ENCODE data around the gene ITGAD. TPM values are rescaled to one million over a fixed set of nuclear protein-coding genes. Genes with fewer than 3 reads are reported as not detected.
"Not testable (repeated sequence)": the region's sequence is repeated elsewhere in the genome, so short reads cannot be mapped to it uniquely, and the experiment has no call there.

ITGAD gene
- total RNA-seq, 1 donor from 2014 or later, result not detected

DNA sequence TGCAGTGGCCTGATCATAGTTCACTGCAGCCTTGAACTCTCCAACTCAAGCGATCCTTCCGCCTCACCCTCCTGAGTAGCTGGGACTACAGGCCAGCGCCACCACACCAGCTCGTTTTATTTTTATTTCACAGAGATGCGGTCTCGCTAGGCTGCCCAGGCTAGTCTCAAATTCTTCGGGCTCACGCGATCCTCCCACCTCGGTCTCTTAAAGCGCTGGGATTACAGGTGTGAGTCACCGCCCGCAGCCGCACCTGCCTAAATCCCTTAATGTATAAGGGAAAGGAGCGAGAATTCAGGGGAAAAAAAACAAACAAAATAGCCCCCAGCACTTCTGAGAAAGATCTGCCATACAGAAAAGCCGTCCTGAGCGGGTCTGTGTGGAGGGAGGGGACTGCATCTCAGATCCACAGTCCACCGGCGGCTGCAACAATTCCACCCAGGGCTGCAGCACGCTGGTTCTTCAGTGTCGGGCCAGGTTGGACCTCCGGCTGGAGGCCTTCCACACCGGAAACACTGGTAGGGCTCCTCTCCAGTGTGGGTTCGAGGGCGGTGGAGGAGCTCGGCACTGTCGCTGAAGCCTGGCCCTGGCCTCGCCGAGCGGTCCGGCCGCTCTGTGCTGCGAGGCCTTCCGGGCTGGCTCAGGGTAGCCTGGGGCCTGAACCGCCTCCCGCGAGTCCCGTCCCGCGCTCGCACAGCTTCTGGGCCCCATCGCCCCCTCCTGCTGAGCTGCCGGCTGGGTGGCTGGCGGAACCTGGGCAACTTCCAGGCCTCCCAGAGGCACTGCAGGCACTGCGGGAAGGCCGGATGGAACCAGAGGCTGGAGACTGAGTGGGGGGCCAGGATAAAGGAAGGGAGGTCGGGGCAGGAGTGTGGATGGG lies 42.4 kb downstream of the ITGAD start:
- no peak for DNase-seq (ENCODE audit: low spot score in 2 of 2, unreplicated experiment in 2 of 2)
- Mint-ChIP-seq H3K9me3 (no peaks in the 10 kb centered on the region), H3K4me3 (no peak overlapping the region), H3K27me3 (ENCODE audit: low read depth) (peaks cover 4% of the 10 kb centered on the region), H3K4me1 (no peaks in the 10 kb centered on the region), H3K36me3 (no peaks in the 10 kb centered on the region), H3K27ac (no peak overlapping the region)
- TF ChIP-seq CTCF (IDR thresholded peaks at IDR 0.05; ENCODE audit: unreplicated experiment), result no peak

GRCh38 chr16:31436221-31437045 lies 43.3 kb downstream of the ITGAD start:
- no peaks in the 10 kb centered on the region for H3K9me3 Mint-ChIP-seq
- H3K36me3 Mint-ChIP-seq, result no peaks in the 10 kb centered on the region
- no peak for DNase-seq (ENCODE audit: low spot score in 2 of 2, unreplicated experiment in 2 of 2)
- no peak overlapping the region for H3K27ac Mint-ChIP-seq
- no peak for TF ChIP-seq CTCF (IDR thresholded peaks at IDR 0.05; ENCODE audit: unreplicated experiment)
- no peaks in the 10 kb centered on the region for H3K4me1 Mint-ChIP-seq
- no peaks in the 10 kb centered on the region for H3K27me3 Mint-ChIP-seq (ENCODE audit: low read depth)
- H3K4me3 Mint-ChIP-seq, result no peak overlapping the region

- no peak overlapping the region for H3K27ac Mint-ChIP-seq
- no peak for DNase-seq (ENCODE audit: low spot score in 2 of 2, unreplicated experiment in 2 of 2)
- no peak for TF ChIP-seq CTCF (IDR thresholded peaks at IDR 0.05; ENCODE audit: unreplicated experiment)
- H3K36me3 Mint-ChIP-seq, result no peaks in the 10 kb centered on the region
- no peaks in the 10 kb centered on the region for H3K9me3 Mint-ChIP-seq
- H3K4me3 Mint-ChIP-seq, result no peak overlapping the region
- peaks cover 6% of the 10 kb centered on the region for H3K4me1 Mint-ChIP-seq
- H3K27me3 Mint-ChIP-seq (ENCODE audit: low read depth), result no peaks in the 10 kb centered on the region
Measured at GRCh38 chr16:31438414-31438813, 45.3 kb downstream of the ITGAD start.

GRCh38 chr16:31439023-31439422 lies 45.9 kb downstream of the ITGAD start:
- H3K4me1 Mint-ChIP-seq; DNase-seq (ENCODE audit: low spot score in 2 of 2, unreplicated experiment in 2 of 2); H3K9me3 Mint-ChIP-seq; H3K4me3 Mint-ChIP-seq; H3K27me3 Mint-ChIP-seq (ENCODE audit: low read depth); H3K27ac Mint-ChIP-seq; H3K36me3 Mint-ChIP-seq: not testable (repeated sequence)

GRCh38 chr16:31439519-31439918 lies 46.4 kb downstream of the ITGAD start:
- TF ChIP-seq CTCF (IDR thresholded peaks at IDR 0.05; ENCODE audit: unreplicated experiment), result no peak
- Mint-ChIP-seq H3K27me3 (ENCODE audit: low read depth) (no peaks in the 10 kb centered on the region), H3K27ac (no peak overlapping the region), H3K4me3 (no peak overlapping the region), H3K9me3 (no peaks in the 10 kb centered on the region), H3K36me3 (no peaks in the 10 kb centered on the region), H3K4me1 (peaks cover 6% of the 10 kb centered on the region)
- DNase-seq (ENCODE audit: low spot score in 2 of 2, unreplicated experiment in 2 of 2), result no peak

Data from mesothelial cell of epicardium (in vitro differentiated cells).